ACHN (cell line): Measurements from ENCODE around the gene USP20.

ENCODE experiments used
- DNase-seq: peaks from one replicate; pipeline ENCODE4 v3.0.0-alpha.2; 2015
- in situ Hi-C: cut with HindIII; loops from 2 replicates; pipeline ENCODE4 v1.10.0; 2017; ENCODE audit warnings: low sequenced_read_pairs, low pct_ligation_motif_present, low pct_unique_long_range_greater_than_20kb

The USP20 gene

DNA sequence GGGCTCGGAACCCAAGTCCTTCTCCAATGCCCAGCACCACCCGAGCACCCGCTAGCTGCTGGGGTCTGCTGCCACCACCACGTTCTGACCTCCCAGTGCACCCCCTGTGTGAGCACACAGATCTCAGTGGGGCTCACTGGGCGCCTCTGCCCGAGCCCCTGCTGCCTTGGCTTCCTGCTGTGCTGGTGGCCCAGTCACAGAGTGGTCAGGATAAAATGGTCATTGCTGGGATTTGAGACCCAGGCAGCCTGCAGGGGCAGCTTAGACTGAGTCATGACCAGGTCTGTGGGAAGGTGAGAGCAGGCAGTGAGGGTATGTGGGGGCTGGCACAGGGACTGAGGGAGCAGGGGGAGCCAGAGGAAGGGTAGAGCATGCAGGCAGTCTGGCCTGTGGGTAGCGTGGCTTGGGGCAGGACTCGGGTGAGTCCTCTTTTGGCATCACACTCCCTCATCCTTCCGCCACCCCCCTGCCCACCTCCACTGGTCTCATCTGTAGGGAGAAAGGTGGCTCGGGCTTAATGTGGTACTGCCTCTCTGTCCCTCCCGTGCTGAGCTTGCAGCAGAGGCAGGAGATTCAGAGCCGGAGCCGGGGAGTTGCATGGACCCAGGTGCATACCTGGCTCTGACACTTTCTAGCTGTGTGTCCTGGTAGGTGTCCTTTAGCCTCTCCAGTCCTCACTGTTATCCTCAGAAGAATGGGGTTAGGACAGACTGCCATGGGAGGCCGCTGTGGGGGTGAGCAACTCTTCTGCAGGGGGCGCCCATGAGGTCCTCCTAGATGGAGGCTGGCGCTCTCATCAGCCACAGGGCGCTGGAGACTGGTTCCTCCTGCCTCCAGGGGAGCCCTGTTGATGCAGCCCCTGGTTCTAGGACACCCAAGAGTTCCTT lies 32.1 kb downstream of the USP20 start:
- DNase-seq = no peak
- in situ Hi-C loops = no loop called here

DNA sequence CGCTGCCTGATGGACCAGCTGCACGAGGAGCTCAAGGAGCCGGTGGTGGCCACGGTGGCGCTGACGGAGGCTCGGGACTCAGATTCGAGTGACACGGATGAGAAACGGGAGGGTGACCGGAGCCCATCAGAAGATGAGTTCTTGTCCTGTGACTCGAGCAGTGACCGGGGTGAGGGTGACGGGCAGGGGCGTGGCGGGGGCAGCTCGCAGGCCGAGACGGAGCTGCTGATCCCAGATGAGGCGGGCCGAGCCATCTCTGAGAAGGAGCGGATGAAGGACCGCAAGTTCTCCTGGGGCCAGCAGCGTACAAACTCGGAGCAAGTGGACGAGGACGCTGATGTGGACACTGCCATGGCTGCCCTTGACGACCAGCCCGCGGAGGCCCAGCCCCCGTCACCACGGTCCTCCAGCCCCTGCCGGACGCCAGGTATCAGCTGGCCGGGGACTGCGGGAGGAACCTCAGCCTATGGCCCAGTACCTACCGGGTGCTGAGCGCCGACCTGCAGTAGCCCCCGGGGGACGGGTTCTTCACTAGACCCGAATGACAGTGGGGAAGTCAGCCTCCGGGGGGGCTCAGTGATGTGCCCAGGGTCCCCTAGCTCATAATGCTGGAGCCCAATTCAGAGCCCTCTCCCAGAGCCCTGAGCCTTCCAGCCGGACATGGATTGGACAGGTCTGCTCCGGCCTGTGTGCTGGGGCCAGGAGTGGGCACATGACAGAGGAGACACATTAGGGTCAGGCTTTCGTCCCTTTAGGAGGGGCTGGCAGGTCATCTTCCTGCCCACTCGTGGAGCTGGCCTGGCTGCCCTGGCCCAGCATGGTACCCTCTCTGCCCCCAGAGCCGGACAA lies 33.0 kb downstream of the USP20 start:
- DNase-seq = no peak
- in situ Hi-C loops = no loop called here

DNA sequence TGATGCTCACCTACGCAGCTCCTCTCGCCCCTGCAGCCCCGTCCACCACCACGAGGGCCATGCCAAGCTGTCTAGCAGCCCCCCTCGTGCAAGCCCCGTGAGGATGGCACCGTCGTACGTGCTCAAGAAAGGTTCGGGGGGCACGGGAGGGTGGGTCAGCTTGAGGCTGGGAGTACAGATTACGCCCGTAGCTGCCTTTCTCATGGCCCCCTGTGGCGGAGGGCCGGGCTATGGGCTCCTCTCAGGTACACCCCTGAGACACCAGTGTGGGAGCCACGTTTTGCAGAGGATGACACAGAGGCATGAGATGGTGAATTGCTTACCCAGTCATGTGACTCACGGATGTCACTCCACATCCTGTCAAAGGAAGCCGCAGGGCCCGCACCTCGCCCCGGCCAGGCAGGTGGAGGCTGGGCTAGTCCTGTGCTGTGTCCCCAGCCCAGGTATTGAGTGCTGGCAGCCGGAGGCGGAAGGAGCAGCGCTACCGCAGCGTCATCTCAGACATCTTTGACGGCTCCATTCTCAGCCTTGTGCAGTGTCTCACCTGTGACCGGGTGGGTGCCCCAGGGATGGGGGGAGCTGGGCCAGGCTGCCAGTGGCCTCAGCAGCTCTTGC lies 33.7 kb downstream of the USP20 start:
- in situ Hi-C loops = no loop called here

DNA sequence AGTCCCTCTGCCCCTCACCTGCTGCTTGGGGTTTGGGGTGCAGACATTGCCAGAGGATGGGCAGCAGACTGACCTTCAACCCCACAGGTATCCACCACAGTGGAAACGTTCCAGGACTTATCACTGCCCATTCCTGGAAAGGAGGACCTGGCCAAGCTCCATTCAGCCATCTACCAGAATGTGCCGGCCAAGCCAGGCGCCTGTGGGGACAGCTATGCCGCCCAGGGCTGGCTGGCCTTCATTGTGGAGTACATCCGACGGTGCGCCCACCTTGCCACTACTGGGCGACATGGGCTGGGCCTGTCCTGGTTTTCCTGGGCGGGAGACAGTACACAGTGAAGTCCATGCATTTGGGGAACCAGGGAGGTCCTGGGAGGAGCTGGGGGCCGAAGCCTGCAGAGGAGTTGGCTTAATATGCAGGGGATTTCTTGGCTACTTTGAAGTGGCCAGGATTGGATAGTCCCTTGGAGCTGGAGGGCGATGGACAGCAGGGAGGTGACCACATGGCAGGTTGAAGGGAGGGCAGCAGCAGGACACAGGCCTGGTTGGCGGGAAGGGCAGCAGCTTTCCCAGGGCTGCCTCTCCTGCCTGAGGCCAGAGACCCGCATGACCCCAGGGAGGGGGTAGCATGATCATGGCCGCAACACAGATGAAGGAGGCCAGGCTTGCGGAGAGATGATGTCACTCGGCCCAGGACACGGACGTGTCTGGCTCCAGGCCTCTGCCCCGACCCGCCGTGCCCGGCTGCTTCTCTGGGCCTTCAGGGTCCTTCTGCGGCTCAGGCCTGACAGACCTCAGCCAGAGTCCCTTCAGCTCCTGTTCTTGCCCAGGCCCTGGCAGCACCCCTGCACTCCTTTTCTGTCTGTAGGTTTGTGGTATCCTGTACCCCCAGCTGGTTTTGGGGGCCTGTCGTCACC lies 34.6 kb downstream of the USP20 start:
- in situ Hi-C loops = no loop called here
- DNase-seq = no peak

More for the DNA sequence above, 33.7 kb downstream of the USP20 start:
- DNase-seq = no peak

DNA sequence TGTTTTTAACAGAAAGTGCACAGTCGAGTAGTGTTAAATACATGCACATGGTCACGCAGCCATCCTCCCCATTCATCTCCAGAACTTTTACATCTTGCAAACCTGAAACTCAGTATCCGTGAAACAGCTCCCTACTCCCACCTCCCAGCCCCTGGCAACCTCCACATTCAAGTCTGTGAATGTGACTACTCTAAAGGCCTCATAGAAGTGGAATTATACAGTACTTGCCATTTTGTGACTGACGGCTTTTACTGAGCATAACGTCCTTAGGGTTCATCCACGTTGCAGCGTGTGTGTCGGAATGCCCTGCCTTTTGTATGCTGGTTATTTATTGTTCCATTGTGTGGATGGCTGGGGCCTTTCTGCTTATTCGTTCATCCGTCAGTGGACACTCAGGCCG lies 35.8 kb downstream of the USP20 start:
- no peak for DNase-seq
- in situ Hi-C loops = no loop called here

DNA sequence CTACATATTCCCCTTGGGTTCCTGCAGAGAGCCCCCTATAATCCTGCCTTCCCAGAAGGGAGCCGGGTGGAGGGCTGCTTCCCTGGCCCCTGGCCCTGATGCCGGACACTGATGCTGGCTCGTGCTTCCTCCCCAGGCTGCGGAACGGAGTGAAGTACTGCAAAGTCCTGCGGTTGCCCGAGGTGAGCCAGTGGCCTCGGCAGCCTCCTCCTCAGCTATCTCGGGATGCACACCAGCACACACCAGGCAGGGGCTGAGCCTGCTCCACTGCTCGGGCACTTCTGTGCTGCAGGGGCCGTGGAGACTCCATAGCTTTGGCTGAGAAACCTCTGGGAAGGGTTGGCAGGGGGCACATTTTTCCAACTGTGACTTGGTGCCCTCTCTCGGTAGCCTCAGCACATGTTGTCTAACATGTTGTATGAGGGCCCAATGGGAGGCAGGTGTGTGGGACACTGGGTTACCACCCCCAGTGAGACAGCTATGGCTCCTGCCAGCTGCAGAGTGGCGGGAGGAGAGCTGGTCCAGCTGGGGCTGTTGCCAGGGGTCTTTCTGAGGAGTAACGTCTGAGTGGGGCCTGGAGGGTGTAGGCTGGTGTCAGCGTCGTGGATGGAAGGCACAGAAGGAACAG lies 38.4 kb downstream of the USP20 start:
- in situ Hi-C loops = no loop called here
- no peak for DNase-seq

DNA sequence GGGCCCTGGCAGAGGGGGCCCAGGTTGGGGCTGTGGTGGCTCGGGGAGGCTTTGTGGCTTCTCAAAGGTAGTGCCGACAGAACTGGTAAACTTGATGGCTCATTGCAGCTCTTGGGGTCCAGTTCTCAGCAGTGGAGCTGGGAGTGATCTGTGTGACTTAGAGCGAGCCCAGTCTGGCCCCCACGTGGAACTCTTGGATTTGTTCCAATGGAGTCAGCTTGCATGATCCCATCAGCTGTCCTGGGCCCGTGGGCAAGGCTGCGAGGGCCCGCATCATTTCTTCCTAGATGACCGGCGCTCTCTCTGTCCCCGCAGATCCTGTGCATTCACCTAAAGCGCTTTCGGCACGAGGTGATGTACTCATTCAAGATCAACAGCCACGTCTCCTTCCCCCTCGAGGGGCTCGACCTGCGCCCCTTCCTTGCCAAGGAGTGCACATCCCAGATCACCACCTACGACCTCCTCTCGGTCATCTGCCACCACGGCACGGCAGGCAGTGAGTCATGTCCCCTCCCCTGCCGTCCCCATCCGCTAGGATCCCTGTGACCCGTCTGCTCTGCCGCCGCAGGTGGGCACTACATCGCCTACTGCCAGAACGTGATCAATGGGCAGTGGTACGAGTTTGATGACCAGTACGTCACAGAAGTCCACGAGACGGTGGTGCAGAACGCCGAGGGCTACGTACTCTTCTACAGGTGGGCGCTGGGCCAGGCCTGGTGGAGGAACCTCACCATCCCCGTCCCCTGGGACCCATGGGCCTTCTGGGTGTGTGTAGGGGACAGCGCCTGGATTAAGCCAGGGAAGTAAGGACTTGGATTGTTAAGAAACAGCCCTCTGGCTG lies 39.2 kb downstream of the USP20 start:
- in situ Hi-C loops = no loop called here

DNA sequence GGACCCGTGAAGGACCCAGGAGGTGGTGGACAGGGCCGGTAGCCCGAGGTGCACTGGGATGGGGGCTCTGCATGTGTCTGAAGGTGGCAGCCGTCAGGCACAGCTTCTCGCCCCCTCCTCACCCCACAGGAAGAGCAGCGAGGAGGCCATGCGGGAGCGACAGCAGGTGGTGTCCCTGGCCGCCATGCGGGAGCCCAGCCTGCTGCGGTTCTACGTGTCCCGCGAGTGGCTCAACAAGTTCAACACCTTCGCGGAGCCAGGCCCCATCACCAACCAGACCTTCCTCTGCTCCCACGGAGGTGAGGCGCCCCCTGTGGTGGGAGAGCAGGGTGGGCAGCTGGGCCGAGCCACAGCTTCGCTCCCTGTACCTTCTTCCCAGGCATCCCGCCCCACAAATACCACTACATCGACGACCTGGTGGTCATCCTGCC lies 39.9 kb downstream of the USP20 start:
- in situ Hi-C loops = no loop called here
- no peak for DNase-seq

More for the DNA sequence above, 39.2 kb downstream of the USP20 start:
- no peak for DNase-seq

DNA sequence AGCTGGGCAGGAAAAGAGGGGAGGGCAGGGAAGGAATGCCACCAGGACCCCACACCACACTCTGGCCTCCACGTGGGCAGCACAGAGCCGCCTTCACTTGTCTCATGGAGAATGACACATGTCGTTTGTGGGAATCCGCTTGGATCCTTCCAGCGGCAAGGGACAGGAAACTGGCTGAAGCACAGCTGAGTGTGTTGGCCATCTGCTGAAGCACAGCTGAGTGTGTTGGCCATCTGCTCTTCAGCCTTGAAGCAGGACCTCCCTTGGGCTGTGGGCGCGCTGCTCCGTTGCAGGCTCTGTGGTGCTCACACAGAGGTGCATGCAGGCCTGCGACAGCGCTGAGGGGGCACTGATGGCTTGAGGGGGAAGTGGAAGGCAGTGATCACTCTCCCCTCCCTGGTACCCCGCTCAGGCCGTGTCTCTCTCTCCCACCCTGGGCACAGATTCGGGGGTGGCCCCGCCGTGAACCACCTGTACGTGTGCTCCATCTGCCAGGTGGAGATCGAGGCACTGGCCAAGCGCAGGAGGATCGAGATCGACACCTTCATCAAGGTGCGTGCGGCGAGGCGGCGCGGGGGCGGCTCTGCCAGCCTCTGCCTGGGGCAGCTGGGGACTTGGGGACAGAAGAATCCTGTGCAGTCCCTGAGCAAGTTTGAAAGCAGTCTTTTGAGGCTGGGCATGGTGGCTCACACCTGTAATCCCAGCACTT lies 40.6 kb downstream of the USP20 start:
- in situ Hi-C loops = no loop called here
- no peak for DNase-seq

DNA sequence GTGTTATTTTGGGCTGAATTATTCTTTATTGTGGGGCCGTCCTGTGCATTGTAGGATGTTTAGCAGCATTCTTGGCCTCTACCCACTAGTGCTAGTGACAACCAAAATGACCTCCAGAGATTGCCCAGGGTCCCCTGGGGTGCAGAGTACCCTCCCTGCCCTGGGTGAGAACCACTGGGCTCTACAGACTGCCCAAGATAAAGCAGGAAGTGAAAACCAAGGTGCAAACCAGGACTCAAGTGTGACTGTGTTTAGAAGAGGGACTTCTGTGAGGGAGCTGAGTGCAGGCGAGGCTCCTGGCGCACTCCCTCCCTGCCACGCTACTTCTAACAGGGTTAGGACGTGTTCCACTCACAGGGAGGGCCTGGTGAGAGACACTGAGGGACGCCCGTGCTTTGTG lies 41.6 kb downstream of the USP20 start:
- in situ Hi-C loops = no loop called here
- no peak for DNase-seq

DNA sequence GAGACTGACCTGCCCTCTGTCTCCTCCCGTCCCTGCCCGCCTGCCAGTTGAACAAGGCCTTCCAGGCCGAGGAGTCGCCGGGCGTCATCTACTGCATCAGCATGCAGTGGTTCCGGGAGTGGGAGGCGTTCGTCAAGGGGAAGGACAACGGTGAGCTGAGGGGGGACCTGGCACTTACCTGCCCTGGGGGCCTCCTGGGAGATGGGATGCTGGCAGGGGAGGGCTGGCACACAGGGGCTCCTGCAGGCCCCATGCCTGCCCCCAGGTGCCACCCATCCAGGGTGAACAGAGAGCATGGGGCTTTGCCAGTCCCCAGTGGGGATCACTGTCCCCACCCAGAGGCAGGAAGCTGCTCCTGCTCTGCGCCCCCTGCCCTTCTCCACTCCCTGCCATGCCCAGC lies 43.0 kb downstream of the USP20 start:
- DNase-seq = no peak
- in situ Hi-C loops = no loop called here

DNA sequence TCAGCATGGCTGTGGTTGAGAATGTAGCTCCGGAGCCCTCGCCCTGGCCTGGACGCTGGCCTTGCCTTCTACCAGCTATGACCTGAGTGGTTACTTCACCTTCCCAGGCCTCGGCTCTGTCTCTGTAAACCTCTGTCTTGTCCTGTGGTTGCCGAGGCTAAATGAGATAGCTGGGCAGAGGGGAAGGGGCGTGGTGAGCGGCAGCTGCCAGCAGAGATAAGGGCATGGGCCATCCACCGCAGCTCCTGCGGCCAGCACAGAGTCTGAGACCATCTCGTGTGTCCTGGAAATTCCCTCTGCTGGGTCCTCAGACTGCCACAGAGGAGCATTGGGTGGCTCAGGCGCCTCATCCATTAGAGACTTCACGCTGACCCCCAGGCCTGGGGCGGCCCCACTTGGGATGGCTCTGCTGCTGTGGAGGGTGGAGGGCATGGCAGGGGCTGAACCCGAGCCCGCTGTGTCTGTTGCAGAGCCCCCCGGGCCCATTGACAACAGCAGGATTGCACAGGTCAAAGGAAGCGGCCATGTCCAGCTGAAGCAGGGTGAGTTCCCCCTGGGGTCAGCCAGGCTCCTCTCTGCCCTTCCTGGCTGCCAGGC lies 43.9 kb downstream of the USP20 start:
- in situ Hi-C loops = no loop called here
- DNase-seq = no peak

DNA sequence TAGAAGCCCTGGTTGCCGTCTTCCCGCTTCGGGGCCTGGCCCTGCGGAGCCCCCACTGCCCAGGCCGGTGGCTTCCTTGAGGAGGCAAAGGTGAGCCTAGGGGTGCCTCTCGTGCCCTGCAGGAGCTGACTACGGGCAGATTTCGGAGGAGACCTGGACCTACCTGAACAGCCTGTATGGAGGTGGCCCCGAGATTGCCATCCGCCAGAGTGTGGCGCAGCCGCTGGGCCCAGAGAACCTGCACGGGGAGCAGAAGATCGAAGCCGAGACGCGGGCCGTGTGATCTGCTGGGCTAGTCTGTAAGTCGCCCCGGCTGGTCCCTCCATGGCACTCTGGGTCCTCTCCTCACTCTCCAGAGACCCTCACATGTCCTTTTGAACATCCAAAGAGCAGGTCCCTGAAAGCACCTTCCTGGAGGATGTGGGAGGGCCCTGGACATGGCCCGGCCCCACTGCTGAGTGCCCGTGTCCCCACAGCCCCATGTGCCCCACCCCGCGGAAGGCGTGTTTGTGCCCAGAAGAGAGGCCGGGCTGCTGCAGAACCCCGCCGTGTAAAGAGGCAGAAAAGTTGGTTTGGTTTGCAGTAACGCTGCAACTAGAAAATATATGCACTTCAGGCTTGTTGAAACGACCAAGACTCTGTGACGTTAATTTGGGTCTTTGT lies 44.9 kb downstream of the USP20 start:
- no peak for DNase-seq
- in situ Hi-C loops = no loop called here

DNA sequence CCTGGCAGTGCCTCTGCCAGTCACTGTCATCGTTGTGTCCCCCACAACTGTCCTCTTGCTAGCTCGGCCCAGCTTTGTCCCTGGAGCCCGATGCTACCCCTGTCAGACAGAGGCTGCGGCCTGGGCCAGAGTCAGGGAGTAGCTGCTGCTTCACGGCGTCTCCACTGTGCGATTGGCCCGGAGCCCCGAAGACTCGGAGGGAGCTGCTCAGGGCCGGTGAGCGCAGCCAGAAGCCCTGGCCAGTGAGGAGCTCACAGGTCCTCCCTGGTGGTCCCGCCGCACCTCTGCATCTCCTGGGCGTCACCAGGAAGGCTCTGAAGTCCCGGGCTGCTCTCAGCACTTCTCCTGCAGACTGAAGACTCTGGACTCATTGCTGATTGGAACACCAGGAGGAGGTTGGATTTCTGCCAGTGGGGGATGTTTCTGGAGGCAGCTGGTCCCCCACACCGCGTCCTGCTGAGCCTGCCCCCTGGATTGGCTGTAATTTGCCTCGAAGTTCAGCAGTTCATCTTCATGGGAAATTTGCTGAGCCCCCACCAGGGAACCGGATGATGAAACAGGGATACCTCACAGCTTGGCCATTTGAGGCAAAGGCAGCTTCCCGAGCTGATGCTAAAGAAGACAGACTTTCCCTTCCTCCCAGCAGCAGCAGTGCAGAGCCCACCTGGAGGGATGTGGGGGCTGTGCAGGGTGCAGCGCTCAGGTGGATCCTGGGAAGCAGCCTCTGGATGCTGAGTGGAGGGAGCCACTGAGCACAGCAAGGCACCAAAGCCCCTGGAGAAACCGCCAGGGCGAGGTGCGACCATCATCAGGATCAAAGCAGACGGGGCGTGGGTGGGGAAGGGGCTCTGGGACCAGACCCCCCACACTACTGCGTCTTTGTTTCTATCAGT lies 45.6 kb downstream of the USP20 start:
- DNase-seq = no peak
- in situ Hi-C loops = no loop called here
